Suprapubic skin (tissue), 3 donors: ENCODE results near the gene CDH13.

Experiments used
- CTCF ChIP-seq, 2 donors: fragments of 200-600 bp in 1 of 2; fragments of 450-650 bp in 1 of 2; sonication (generic) in 1 of 2; IDR thresholded peaks; one replicate each; pipeline ENCODE4 v1.5.1; 2016 to 2019; ENCODE audit warnings: antibody characterized with exemption in 2 of 2, mild to moderate bottlenecking in 1 of 2, moderate library complexity in 1 of 2
- EP300 ChIP-seq: sonication (generic); formaldehyde crosslinking; IDR thresholded peaks from one replicate; pipeline ENCODE4 v1.6.1; 2017; ENCODE audit warnings: antibody characterized with exemption
- POLR2A ChIP-seq, 2 donors: fragments of 450-650 bp; IDR thresholded peaks; one replicate each; pipeline ENCODE4 v1.6.1; 2017; ENCODE audit warnings: antibody characterized with exemption in 2 of 2, mild to moderate bottlenecking in 2 of 2, moderate library complexity in 2 of 2

- TF ChIP-seq POLR2A (IDR thresholded peaks at IDR 0.05) (no peak), EP300 (no peak), CTCF (IDR thresholded peaks at IDR 0.05) (no peak)
Measured at GRCh38 chr16:83005653-83006160, 378.9 kb downstream of the CDH13 start.
